Uterus (tissue), 2 donors: Measurements from ENCODE around the gene P4HB.

Experiments used
- POLR2A ChIP-seq, 2 donors: fragments of 450-650 bp; IDR thresholded peaks; one replicate each; pipeline ENCODE4 v1.6.1; 2016; ENCODE audit warnings: antibody characterized with exemption in 2 of 2, mild to moderate bottlenecking in 1 of 2, moderate library complexity in 1 of 2
- TF ChIP-seq, protein P1 (sequence below), 4 experiments: fragments of 200-600 bp in 2 of 4; fragments of 450-650 bp in 2 of 4; sonication (generic) in 2 of 4; IDR thresholded peaks; one replicate each; pipeline ENCODE4 v1.5.1; 2016 to 2019; ENCODE audit warnings: antibody characterized with exemption in 4 of 4, mild to moderate bottlenecking in 2 of 4, moderate library complexity in 1 of 4

DNA sequence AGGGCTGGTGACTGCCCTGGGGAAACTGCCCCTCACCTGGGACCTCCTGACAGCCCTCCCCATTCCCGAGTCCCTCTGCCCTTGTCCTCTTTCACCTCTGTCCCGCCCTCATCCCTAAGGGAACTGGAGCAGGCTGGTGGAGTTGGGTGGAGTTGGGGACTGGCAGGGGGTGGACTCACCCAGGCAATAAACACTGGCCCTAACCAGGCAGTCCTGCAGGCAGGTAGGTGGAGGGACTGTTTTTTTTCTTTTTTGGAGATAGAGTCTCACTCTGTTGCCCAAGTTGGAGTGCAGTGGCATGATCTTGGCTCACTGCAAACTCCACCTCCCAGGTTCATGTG lies 44.7 kb downstream of the P4HB start:
- TF ChIP-seq, protein P1, sequence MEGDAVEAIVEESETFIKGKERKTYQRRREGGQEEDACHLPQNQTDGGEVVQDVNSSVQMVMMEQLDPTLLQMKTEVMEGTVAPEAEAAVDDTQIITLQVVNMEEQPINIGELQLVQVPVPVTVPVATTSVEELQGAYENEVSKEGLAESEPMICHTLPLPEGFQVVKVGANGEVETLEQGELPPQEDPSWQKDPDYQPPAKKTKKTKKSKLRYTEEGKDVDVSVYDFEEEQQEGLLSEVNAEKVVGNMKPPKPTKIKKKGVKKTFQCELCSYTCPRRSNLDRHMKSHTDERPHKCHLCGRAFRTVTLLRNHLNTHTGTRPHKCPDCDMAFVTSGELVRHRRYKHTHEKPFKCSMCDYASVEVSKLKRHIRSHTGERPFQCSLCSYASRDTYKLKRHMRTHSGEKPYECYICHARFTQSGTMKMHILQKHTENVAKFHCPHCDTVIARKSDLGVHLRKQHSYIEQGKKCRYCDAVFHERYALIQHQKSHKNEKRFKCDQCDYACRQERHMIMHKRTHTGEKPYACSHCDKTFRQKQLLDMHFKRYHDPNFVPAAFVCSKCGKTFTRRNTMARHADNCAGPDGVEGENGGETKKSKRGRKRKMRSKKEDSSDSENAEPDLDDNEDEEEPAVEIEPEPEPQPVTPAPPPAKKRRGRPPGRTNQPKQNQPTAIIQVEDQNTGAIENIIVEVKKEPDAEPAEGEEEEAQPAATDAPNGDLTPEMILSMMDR (IDR thresholded peaks at IDR 0.05) = no peak
- TF ChIP-seq POLR2A (IDR thresholded peaks at IDR 0.05) = no peak
